Epithelial cell of proximal tubule (primary cell): ENCODE data around the gene ANAPC2. TPM values are rescaled to one million over a fixed set of nuclear protein-coding genes. Genes with fewer than 3 reads are reported as not detected.

Experiments
- DNase-seq: peaks from one replicate; pipeline ENCODE4 v3.0.0-alpha.2; 2011; ENCODE audit warnings: low read depth
- H3K4me3 ChIP-seq: 2 replicates; pipeline ENCODE4 v1.5.1; 2011; ENCODE audit warnings: low read depth, mild to moderate bottlenecking, low read length
- total RNA-seq: library from RNA; depleted of rRNA; stranded (reverse); fragments of >200 nt; gene quantifications from 2 replicates; pipeline ENCODE4 v1.2.3, GENCODE V29; 2015
- TF ChIP-seq, protein P1 (sequence below): conservative IDR thresholded peaks from 2 replicates; pipeline ENCODE4 v1.5.1; 2012; ENCODE audit warnings: low read depth, mild to moderate bottlenecking, low read length

The ANAPC2 gene
- total RNA-seq, 1 donor from 2014 or later, result 16.7 TPM

DNA sequence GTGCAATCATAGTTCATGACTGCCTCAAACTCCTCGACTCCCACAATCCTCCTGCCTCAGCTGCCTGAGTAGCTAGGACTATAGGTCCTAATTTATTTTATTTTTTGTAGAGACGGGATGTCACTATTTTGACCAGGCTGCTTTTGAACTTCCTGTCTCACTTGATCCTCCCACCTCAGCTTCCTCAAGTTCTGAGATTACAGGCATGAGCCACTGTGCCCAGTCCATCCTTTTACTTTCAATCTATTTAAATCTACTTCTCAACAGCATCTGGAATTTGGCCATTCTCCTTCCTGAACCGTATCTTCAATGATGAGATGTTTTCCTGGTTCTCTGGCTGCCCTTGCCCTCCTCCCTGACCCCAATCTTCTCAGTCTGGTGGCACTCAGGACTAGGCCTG lies 61.6 kb downstream of the ANAPC2 start:
- H3K4me3 ChIP-seq, result no peak overlapping the region
- DNase-seq, result no peak
- TF ChIP-seq, protein P1, sequence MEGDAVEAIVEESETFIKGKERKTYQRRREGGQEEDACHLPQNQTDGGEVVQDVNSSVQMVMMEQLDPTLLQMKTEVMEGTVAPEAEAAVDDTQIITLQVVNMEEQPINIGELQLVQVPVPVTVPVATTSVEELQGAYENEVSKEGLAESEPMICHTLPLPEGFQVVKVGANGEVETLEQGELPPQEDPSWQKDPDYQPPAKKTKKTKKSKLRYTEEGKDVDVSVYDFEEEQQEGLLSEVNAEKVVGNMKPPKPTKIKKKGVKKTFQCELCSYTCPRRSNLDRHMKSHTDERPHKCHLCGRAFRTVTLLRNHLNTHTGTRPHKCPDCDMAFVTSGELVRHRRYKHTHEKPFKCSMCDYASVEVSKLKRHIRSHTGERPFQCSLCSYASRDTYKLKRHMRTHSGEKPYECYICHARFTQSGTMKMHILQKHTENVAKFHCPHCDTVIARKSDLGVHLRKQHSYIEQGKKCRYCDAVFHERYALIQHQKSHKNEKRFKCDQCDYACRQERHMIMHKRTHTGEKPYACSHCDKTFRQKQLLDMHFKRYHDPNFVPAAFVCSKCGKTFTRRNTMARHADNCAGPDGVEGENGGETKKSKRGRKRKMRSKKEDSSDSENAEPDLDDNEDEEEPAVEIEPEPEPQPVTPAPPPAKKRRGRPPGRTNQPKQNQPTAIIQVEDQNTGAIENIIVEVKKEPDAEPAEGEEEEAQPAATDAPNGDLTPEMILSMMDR, result no peak

Other genes starting within 250 kb of the ANAPC2 start
- gene FBXW5, start 243.8 kb downstream of the ANAPC2 start, total RNA-seq, result 124 and 149 TPM in 2 replicates
- gene C8G, start 243.3 kb downstream of the ANAPC2 start, total RNA-seq, result not detected in 2 replicates
- 1.2 TPM in 1 of 2 replicates, not detected in the other for gene LCN12, start 236.3 kb downstream of the ANAPC2 start, total RNA-seq
- gene PTGDS, start 211.1 kb downstream of the ANAPC2 start, total RNA-seq, result not detected in 2 replicates
- gene LCNL1, start 205.6 kb downstream of the ANAPC2 start, total RNA-seq, result not detected in 2 replicates
- gene PAXX, start 196.1 kb downstream of the ANAPC2 start, total RNA-seq, result 70.1 and 81.7 TPM in 2 replicates
- gene CLIC3, start 192.0 kb downstream of the ANAPC2 start, total RNA-seq, result 2.2 and 2.4 TPM in 2 replicates
- 3.0 and 7.6 TPM in 2 replicates for gene ABCA2, start 160.3 kb downstream of the ANAPC2 start, total RNA-seq
- gene FUT7, start 156.5 kb downstream of the ANAPC2 start, total RNA-seq, result not detected in 2 replicates
- gene NPDC1, start 142.4 kb downstream of the ANAPC2 start, total RNA-seq, result 19.7 and 47.7 TPM in 2 replicates
- 0.87 TPM in 1 of 2 replicates, not detected in the other for gene ENTPD2, start 134.5 kb downstream of the ANAPC2 start, total RNA-seq
- gene SAPCD2, start 118.0 kb downstream of the ANAPC2 start, total RNA-seq, result 25.6 and 51.3 TPM in 2 replicates
- gene UAP1L1, start 111.0 kb downstream of the ANAPC2 start, total RNA-seq, result 2.1 and 2.2 TPM in 2 replicates
- 46.0 and 74.3 TPM in 2 replicates for gene MAN1B1, start 101.6 kb downstream of the ANAPC2 start, total RNA-seq
- 66.9 and 125 TPM in 2 replicates for gene DPP7, start 73.8 kb downstream of the ANAPC2 start, total RNA-seq
- gene GRIN1, start 49.4 kb downstream of the ANAPC2 start, total RNA-seq, result not detected in 2 replicates
- gene LRRC26, start 18.5 kb downstream of the ANAPC2 start, total RNA-seq, result not detected in 2 replicates
- gene TMEM210, start 16.5 kb downstream of the ANAPC2 start, total RNA-seq, result not detected in 2 replicates
- gene SSNA1, start 116 bp upstream of the ANAPC2 start, total RNA-seq, result 139 and 185 TPM in 2 replicates
- 10.5 and 13.5 TPM in 2 replicates for gene TPRN, start 12.2 kb upstream of the ANAPC2 start, total RNA-seq
- 39.4 and 44.9 TPM in 2 replicates for gene TMEM203, start 17.1 kb upstream of the ANAPC2 start, total RNA-seq
- gene NDOR1, start 17.1 kb upstream of the ANAPC2 start, total RNA-seq, result 22.0 and 26.9 TPM in 2 replicates
- 0.22 and 1.5 TPM in 2 replicates for gene RNF208, start 33.7 kb upstream of the ANAPC2 start, total RNA-seq
- gene CYSRT1, start 36.6 kb upstream of the ANAPC2 start, total RNA-seq, result 0.17 and 0.94 TPM in 2 replicates
- not detected in 2 replicates for gene RNF224, start 38.9 kb upstream of the ANAPC2 start, total RNA-seq
- 0.07 TPM in 1 of 2 replicates, not detected in the other for gene SLC34A3, start 42.3 kb upstream of the ANAPC2 start, total RNA-seq
- gene TUBB4B, start 52.7 kb upstream of the ANAPC2 start, total RNA-seq, result 725 and 1,240 TPM in 2 replicates
- gene STPG3, start 62.7 kb upstream of the ANAPC2 start, total RNA-seq, result not detected in 2 replicates
- gene NELFB, start 66.8 kb upstream of the ANAPC2 start, total RNA-seq, result 47.7 and 71.0 TPM in 2 replicates
- 48.5 and 56.1 TPM in 2 replicates for gene TOR4A, start 89.2 kb upstream of the ANAPC2 start, total RNA-seq
- 2.2 and 4.9 TPM in 2 replicates for gene NRARP, start 113.7 kb upstream of the ANAPC2 start, total RNA-seq
- 4.1 and 29.2 TPM in 2 replicates for gene EXD3, start 234.6 kb upstream of the ANAPC2 start, total RNA-seq
- gene NOXA1, start 234.8 kb upstream of the ANAPC2 start, total RNA-seq, result 0.14 and 2.1 TPM in 2 replicates